Activated CD8-positive, alpha-beta memory T cell treated with anti-CD3 and anti-CD28 coated beads, Interleukin-2, amount 50 U/mL, for 4 hours (primary cell): ENCODE measurements around the gene SLC27A4.

ENCODE experiments used
- DNase-seq: peaks from one replicate; pipeline ENCODE4 v3.0.0-alpha.2; 2020

The SLC27A4 gene

GRCh38 chr9:128339761-128340690 lies at the start of gene SLC27A4:
TSS of gene SLC27A4 (plus strand) at chr9:128340527. CDS start at chr9:128343133, 2,606 bp downstream.
- peak; percentile 77 for DNase-seq

- no peak for DNase-seq
Measured at GRCh38 chr9:128292009-128292408, 48.3 kb upstream of the SLC27A4 start.

DNA sequence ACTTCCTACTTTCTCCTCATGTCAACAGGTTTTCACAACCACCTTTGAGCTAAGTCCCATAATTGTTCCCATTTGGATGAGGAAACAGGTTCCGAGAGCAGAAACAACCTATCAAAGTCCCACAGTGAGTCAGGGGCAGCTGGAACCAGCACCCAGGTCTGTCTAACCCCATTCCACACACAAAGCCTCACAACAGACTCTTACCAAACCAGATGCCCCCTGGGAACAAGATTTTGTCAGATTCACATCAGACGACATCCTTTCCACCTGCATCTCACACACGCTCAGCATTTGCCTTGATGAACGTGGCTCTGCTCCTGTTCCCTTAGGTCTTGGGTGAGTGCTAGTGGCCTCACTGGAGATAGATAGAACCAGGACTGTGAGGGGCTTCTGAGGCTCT lies 47.2 kb upstream of the SLC27A4 start:
- DNase-seq: no peak

DNA sequence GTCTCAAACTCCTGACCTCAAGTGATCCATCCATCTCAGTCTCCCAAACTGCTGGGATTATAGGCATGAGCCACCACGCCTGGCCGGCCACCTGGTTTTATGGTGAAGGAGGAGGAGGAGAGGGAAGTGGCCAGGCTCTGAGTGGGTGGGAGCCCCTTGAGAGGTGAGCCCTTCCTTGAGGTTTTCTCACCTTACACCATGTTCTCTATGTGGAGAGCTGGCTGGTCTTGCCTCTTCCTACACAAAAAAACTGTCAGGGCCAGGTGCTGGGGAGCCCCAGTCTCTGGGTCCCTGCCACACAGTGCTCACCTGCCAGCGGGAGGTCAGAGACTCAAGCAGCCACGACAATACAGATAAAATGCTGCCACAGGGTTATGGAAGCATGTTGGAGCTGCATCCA lies 46.2 kb upstream of the SLC27A4 start:
- DNase-seq: no peak

GRCh38 chr9:128296340-128297220 lies 43.7 kb upstream of the SLC27A4 start:
- no peak for DNase-seq

DNA sequence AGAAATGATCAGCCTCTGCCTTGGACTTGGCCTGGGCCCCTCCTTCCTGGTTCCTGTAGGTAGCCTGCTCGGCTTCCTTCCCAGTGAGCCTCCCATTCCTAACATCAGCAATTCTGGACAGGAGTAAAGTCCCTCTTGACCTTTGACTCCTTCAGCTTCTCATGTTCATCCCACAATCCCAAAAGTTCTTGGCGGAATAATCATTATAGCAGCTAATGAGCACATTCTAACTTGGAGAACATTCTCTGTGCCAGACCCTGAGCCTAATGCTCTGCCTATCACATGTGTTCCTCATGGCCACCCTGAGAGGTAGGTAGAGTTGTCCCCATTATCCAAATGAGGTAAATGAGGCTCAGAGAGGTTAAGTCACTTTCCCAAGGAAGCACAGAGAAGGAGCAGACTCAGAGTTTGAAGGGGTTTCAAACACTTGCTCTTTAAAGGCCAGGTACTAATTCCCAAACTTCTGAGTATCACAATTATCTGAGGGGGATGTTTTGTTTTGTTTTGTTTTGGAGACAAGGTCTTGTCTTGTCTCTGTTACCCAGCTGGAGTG lies 43.0 kb upstream of the SLC27A4 start:
- no peak for DNase-seq

GRCh38 chr9:128298535-128299482 lies 41.5 kb upstream of the SLC27A4 start:
- no peak for DNase-seq

GRCh38 chr9:128304136-128304970 lies 36.0 kb upstream of the SLC27A4 start:
- no peak for DNase-seq

GRCh38 chr9:128304971-128305288 lies 35.4 kb upstream of the SLC27A4 start:
- DNase-seq: no peak

DNA sequence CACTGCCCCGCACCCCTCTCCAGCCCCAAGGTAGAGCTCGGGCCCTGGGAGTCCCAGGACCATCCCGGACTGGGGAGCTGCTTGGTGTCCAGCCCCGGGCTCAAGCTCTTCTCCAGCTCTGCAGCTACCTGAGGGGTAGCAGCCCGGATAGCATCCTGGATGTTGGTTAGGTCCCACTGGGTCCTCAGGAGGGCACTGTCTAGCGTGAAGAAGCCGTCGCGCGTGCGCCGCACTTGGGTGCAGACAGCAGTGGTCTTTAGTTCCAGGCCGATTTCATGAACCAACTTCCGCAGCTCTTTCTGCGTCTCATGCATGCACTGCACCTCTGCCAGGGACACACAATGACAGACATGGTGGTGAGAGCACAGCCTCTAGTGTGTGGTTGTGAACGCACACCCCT lies 30.8 kb upstream of the SLC27A4 start:
- no peak for DNase-seq

DNA sequence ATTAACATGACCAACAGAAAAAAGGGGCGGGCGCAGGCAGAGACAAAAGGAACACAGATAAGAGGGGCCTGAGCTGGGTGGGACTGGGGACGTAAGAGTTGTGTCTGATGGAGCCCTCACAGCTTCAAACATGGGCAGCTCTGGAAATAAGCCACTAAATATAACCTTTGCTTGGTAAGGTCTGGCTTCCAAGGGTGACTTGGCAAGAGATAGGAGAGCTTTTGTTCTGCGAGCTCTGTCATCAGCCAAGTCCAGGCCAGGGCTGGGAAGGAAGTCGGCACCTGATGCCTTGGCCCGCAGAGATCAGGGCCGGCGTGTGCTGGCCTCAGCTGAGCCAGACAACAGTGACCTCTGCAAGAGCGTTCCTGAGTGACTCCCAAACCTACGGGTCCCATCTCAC lies 29.9 kb upstream of the SLC27A4 start:
- DNase-seq: no peak

DNA sequence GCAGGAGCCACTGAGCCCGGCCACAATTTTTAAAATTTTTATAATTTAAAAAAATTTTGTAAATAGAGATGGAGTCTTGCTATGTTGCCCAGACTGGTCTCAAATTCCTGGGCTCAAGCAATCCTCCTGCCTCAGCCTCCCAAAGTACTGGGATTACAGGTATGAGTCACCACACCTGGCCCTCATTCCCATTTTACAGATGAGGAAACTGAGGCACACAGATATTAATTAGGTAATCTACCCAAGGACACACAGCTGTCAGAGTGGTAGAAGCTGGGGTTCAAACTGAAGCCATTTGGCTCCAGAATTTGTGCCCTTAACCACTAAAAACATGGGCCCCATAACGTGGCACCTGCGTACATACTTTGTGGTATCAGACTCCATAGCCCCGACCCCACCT lies 25.6 kb upstream of the SLC27A4 start:
- DNase-seq: no peak

DNA sequence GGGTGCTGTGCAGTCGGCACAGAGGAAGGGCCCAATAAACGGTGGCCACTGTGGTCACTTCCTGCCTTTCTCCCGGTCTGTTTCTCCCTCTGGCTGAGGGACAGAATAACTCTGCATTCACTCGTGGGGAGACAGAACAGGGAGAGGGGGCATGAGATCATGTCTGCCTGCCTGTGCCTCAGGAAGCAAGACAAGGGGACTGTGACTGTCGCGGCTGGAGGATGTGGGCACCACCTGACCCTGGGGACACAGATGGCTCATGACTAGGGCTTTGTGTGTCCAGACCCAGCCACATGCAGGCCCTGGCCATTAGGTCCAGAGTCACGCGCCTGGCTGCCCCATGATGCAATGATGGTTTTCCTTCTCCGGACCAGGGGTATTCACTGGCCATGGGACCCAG lies 23.9 kb upstream of the SLC27A4 start:
- no peak for DNase-seq

GRCh38 chr9:128317629-128318028 lies 22.7 kb upstream of the SLC27A4 start:
- DNase-seq: no peak

DNA sequence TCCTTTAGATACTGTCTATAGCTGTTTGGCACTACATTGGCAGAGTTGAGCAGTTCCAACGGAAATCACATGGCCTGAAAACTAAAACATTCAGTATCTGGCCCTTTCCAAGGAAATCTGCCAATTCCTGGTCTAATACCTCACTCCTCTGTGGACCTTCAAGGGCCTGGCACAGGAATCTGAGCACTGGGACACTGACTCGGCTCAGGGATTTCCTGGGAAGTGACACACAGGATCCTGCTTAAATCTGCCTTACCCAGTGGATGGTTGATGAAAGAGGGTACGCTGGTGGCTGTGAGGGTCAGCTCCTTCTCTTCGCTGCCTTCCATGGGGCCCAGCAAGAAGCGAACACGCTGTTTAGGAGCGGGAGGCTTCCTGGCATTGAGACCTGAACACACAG lies 19.0 kb upstream of the SLC27A4 start:
- DNase-seq: no peak

DNA sequence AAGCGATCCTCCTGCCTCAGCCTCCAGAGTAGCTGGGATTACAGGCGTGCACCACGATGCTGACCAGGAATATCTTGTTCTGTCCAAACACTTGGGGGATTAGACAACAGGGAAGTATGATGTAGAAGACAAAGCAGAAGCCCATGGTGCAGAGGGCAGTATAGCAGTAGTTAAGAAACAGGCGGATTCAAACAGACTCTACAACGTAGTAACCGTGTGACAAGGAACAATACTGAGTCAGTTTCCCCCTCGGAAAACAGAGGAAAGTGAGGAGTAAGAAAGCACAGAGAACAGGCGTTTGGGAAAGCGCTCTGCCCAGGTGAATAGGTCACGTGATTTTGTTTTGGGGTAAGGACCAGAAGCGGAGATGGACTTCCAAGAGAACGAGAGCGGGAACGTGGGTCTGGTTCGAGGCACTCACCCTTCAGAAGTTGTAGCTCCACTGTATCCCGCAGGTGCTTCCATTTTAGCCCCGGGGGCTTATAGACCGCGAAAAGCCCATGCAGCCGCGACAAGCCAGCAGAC lies 18.4 kb upstream of the SLC27A4 start:
- DNase-seq: no peak

DNA sequence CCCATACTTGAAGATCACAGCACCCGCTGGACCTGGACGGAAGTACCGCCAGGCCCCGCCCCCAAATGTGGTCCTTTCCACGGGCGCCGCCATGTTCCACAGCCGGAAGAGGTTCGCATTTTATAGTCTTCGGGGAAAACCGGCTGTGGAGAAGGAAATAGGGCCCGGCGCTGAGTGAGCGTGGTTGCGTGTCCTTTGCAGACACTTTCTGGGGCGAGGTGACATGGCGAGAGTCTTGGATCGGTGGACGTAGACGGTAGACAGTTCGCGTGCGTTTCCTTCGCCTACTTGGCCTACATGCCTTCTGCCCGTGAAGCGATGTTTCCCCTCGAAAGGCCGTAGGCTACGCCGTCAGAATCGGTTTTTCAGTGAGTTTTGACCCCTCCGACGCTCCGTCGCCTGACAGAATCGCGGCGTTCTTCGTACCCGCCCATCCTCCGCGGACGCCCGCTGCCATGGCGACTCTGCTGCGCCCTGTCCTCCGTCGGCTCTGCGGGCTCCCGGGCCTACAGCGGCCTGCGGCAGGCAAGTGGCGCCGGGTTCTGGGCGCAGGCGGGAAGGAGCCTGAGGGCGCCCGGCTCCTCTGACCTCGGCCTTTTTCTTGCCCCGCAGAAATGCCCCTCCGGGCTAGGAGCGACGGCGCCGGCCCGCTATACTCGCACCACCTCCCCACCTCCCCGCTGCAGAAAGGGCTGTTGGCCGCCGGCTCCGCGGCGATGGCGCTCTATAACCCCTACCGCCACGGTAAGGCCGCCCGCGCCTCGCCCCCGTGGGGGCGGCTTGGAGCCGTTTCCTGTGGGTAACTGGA lies 17.7 kb upstream of the SLC27A4 start, which contains the start of the genes COQ4 and TRUB2:
COQ4 (plus strand) TSS at position 436 of the 808 bp plus-strand sequence; CDS start at position 456, 20 bp downstream.
TRUB2 (minus strand) TSS at position 44 of the 808 bp plus-strand sequence; CDS start at position 5, 39 bp downstream.
- DNase-seq: peak; percentile 92

DNA sequence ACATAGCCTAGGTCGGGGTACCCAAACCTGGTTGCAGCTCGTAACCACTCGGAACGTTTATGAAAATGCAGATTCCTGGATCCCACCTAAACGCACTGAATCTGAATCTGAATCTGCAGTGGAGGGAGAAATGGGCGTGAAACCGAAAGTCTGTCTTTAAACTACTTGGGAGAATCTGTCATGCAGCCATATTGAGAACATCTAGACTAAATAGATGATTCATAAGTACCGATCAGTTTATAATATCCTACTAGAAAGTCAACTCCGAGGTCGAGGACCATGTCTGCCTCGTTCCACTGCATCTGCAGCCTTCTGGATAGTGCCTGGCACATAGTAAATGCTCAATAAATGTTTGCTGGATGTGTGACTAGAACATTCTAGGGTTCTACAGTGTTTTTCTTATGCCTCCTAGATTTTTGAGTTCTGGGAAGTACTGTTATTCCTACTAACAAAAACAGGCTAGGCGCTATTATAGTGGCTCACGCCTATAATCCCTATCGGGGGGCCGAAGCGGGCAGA lies 17.1 kb upstream of the SLC27A4 start:
- no peak for DNase-seq

- DNase-seq: no peak
Measured at GRCh38 chr9:128323791-128324190, 16.5 kb upstream of the SLC27A4 start.

DNA sequence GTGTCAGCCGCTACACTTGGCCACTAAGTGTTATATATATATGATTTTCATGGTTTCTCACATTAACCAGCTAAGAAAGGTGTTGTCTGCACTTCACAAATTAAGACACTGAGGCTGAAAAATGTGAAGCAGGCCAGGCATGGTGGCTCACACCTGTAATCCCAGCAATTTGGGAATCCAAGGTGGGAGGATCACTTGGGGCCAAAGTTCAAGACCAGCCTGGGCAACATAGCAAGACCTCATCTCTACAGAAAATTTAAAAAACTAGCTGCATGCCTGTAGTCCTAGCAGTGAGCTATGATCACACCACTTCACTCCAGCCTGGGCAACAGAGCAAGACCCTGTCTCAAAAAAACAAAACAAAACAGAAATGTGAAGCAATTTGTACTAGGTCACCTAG lies 15.9 kb upstream of the SLC27A4 start:
- DNase-seq: no peak
